ENCODE measurements around the gene ZNHIT2.

DNA sequence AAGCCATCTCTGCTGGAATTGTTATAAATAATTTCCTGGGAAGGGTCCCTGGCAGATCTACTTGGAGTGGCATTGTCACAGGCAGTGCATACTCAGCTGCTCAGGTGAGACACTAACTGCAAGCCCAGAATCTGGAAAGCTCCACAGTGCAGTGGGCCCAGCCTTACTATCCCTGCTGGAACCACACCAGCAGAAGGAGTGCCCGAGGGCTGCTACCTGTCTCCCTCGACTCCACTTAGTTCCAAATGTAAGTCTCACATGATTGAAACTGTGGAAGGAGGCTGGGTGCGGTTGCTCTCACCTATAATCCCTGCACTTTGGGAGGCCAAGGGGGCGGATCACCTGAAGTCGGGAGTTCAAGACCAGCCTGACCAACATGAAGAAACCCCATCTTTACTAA, 31.2 kb upstream of the ZNHIT2 start:
- TF ChIP-seq, protein P1, sequence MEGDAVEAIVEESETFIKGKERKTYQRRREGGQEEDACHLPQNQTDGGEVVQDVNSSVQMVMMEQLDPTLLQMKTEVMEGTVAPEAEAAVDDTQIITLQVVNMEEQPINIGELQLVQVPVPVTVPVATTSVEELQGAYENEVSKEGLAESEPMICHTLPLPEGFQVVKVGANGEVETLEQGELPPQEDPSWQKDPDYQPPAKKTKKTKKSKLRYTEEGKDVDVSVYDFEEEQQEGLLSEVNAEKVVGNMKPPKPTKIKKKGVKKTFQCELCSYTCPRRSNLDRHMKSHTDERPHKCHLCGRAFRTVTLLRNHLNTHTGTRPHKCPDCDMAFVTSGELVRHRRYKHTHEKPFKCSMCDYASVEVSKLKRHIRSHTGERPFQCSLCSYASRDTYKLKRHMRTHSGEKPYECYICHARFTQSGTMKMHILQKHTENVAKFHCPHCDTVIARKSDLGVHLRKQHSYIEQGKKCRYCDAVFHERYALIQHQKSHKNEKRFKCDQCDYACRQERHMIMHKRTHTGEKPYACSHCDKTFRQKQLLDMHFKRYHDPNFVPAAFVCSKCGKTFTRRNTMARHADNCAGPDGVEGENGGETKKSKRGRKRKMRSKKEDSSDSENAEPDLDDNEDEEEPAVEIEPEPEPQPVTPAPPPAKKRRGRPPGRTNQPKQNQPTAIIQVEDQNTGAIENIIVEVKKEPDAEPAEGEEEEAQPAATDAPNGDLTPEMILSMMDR (IDR thresholded peaks at IDR 0.05; ENCODE audit: insufficient read depth, low read depth, low read length), result no peak
- TF ChIP-seq EZH2 (IDR thresholded peaks at IDR 0.05; ENCODE audit: insufficient read depth, low read length), result no peak

Data from astrocyte (in vitro differentiated cells and primary cell).